Chondrocyte (in vitro differentiated cells): Measurements from ENCODE around the gene WDHD1. TPM values are rescaled to one million over a fixed set of nuclear protein-coding genes. Genes with fewer than 3 reads are reported as not detected.
A peak's percentile ranks its signal among the peaks of the same experiment; 100 is the strongest.
"Not testable (repeated sequence)": the region's sequence is repeated elsewhere in the genome, so short reads cannot be mapped to it uniquely, and the experiment has no call there.

Experiments
- DNase-seq: peaks from one replicate; pipeline ENCODE4 v3.0.0; 2021; ENCODE audit warnings: mixed read lengths, low spot score
- H3K27ac Mint-ChIP-seq: one replicate; pipeline ENCODE4 v1.8.0; 2021; ENCODE audit warnings: mild to moderate bottlenecking, moderate library complexity, mixed read lengths; ENCODE audit not compliant: unreplicated experiment
- H3K27me3 Mint-ChIP-seq: 2 replicates; pipeline ENCODE4 v1.8.0; 2021; ENCODE audit warnings: low read depth, mixed read lengths
- H3K36me3 Mint-ChIP-seq: 2 replicates; pipeline ENCODE4 v1.8.0; 2021; ENCODE audit warnings: low read depth, mixed read lengths
- H3K4me1 Mint-ChIP-seq: 2 replicates; pipeline ENCODE4 v1.8.0; 2021; ENCODE audit warnings: low read depth, mild to moderate bottlenecking, mixed read lengths
- H3K4me3 Mint-ChIP-seq: one replicate; pipeline ENCODE4 v1.8.0; 2021; ENCODE audit warnings: mild to moderate bottlenecking, moderate library complexity, mixed read lengths; ENCODE audit not compliant: unreplicated experiment
- H3K9me3 Mint-ChIP-seq: 2 replicates; pipeline ENCODE4 v1.8.0; 2021; ENCODE audit warnings: low read depth, mixed read lengths
- CTCF ChIP-seq: fragments of 200-600 bp; sonication (generic); IDR thresholded peaks from 2 replicates; pipeline ENCODE4 v1.5.0; 2021; ENCODE audit warnings: antibody characterized with exemption, mild to moderate bottlenecking, moderate library complexity
- total RNA-seq: library from RNA; stranded (reverse); gene quantifications from 3 replicates; pipeline ENCODE4 v1.2.1, GENCODE V29; 2021

The WDHD1 gene
- total RNA-seq, 1 donor from 2014 or later: 7.1 TPM

GRCh38 chr14:55071870-55072640 lies 45.2 kb upstream of the WDHD1 start:
- peaks cover 6% of the 10 kb centered on the region for H3K36me3 Mint-ChIP-seq
- H3K27me3 Mint-ChIP-seq: no peaks in the 10 kb centered on the region
- no peak for TF ChIP-seq CTCF
- H3K4me1 Mint-ChIP-seq: peaks cover 46% of the 10 kb centered on the region
- no peaks in the 10 kb centered on the region for H3K9me3 Mint-ChIP-seq
- no peak for DNase-seq
- no peak overlapping the region for H3K4me3 Mint-ChIP-seq
- H3K27ac Mint-ChIP-seq: peak overlapping the region; percentile 95

DNA sequence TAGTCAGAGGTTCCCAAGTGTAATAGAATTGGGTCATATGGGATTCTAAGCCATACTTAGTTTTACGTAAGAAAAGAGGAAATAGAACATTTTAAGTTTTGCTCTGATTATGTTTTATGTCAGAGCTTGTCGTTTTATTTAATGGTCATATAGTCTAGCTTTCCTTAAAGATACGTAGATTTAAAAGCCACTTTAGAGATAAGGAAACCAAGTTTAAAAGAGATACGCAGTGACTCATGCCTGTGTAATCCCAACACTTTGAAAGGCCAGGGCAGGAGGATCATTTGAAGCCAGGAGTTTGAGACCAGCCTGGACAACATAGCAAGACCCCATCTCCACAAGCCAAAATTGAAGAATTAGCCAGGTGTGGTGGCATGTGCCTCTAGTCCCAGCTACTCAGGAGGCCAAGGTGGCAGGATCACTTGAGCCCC lies 44.1 kb upstream of the WDHD1 start:
- Mint-ChIP-seq H3K4me1 (peaks cover 46% of the 10 kb centered on the region), H3K36me3 (peaks cover 9% of the 10 kb centered on the region), H3K27ac (peak overlapping the region; percentile 95), H3K9me3 (no peaks in the 10 kb centered on the region), H3K27me3 (no peaks in the 10 kb centered on the region), H3K4me3 (no peak overlapping the region)
- TF ChIP-seq CTCF: no peak
- no peak for DNase-seq

DNA sequence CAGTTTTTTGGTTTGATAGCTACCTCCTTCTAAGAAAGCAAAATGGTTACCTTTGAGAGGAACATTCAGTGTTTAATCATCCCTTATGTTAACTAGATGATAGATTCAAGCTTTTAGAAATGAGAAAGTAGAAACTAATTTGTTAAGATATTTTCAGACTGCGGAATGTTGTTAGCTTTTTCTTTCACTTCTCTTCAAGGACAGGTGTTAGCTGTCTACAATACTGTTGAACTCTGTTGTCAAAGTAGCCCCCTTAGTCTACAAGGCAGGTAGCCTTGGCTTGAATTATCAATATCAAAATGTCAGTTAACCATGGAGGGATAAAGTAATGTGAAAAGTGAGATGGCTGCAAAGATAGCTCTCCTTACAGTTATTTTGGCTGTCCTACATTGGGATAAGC lies 39.3 kb upstream of the WDHD1 start:
- H3K36me3 Mint-ChIP-seq: peaks cover 25% of the 10 kb centered on the region
- no peak overlapping the region for H3K27ac Mint-ChIP-seq
- H3K4me1 Mint-ChIP-seq: peaks cover 30% of the 10 kb centered on the region
- no peaks in the 10 kb centered on the region for H3K9me3 Mint-ChIP-seq
- no peak for DNase-seq
- H3K4me3 Mint-ChIP-seq: no peak overlapping the region
- H3K27me3 Mint-ChIP-seq: no peaks in the 10 kb centered on the region
- no peak for TF ChIP-seq CTCF

- Mint-ChIP-seq H3K4me3 (no peak overlapping the region), H3K9me3 (no peaks in the 10 kb centered on the region), H3K4me1 (peaks cover 24% of the 10 kb centered on the region), H3K36me3 (peaks cover 26% of the 10 kb centered on the region), H3K27me3 (no peaks in the 10 kb centered on the region), H3K27ac (no peak overlapping the region)
- DNase-seq: no peak
- no peak for TF ChIP-seq CTCF
Measured at GRCh38 chr14:55065411-55065810, 38.5 kb upstream of the WDHD1 start.

DNA sequence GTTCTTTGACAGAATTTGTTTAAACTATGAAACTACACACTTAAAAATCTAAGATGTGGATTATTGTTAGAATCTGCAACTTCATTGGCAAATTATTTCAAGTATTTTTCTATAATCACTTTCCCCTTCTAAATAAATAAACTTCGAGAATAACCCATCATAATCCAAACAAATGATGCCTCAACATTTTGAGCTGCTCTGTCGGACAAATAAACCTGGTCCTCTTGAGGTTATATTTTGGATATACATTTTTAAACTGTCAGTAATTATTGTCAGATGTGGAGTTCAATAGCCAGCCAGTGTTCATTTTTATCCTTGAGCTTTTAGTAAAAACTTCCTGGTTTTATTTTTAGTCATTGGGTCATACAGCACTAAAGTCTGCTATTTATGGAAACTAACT lies 38.0 kb upstream of the WDHD1 start:
- not testable (repeated sequence) for H3K27ac Mint-ChIP-seq, H3K27me3 Mint-ChIP-seq, H3K4me3 Mint-ChIP-seq, DNase-seq, H3K9me3 Mint-ChIP-seq
- Mint-ChIP-seq H3K36me3 (peaks cover 26% of the 10 kb centered on the region), H3K4me1 (peaks cover 24% of the 10 kb centered on the region)
